Calu3 (cell line): Measurements from ENCODE around the gene GASK1A. TPM values are rescaled to one million over a fixed set of nuclear protein-coding genes. Genes with fewer than 3 reads are reported as not detected.

Source experiments
- BruUV-seq: library from RNA; stranded (reverse); fragments of 400-500 nt; replicated peaks from 2 replicates; lab custom pipeline; 2021; lab: Mats Ljungman, UMichigan
- CTCF ChIA-PET: fragments of 300-600 bp; sonication (Branson Sonifier 250); formaldehyde crosslinking; loops from one replicate; lab custom pipeline; 2022; ENCODE audit warnings: antibody characterized with exemption; lab: Charles Lee
- DNase-seq: peaks from one replicate; pipeline ENCODE4 v3.0.0; 2022
- H3K27ac Mint-ChIP-seq: one replicate; pipeline ENCODE4 v1.8.0; 2022; ENCODE audit warnings: mixed read lengths; ENCODE audit not compliant: unreplicated experiment
- H3K27me3 Mint-ChIP-seq: one replicate; pipeline ENCODE4 v1.8.0; 2022; ENCODE audit warnings: mixed read lengths; ENCODE audit not compliant: unreplicated experiment
- H3K36me3 Mint-ChIP-seq: one replicate; pipeline ENCODE4 v1.8.0; 2022; ENCODE audit warnings: mild to moderate bottlenecking, moderate library complexity, mixed read lengths; ENCODE audit not compliant: insufficient read depth, unreplicated experiment
- H3K4me1 Mint-ChIP-seq: one replicate; pipeline ENCODE4 v1.8.0; 2022; ENCODE audit warnings: mild to moderate bottlenecking, low read depth, mixed read lengths; ENCODE audit not compliant: unreplicated experiment
- H3K4me3 Mint-ChIP-seq: one replicate; pipeline ENCODE4 v1.8.0; 2022; ENCODE audit warnings: mild to moderate bottlenecking, low read depth, moderate library complexity, mixed read lengths; ENCODE audit not compliant: unreplicated experiment
- H3K9me3 Mint-ChIP-seq: one replicate; pipeline ENCODE4 v1.8.0; 2022; ENCODE audit warnings: low read depth, mixed read lengths; ENCODE audit not compliant: unreplicated experiment
- intact Hi-C: fragments of 100-400 bp; cut with micrococcal nuclease; formaldehyde crosslinking; loops from one replicate; pipeline ENCODE4 v1.10.0; 2022; ENCODE audit not compliant: unreplicated experiment
- total RNA-seq: library from RNA; stranded (reverse); gene quantifications from 2 replicates; pipeline ENCODE4 v1.2.3, GENCODE V29; 2022
- TF ChIP-seq, protein P1 (sequence below): fragments of 200-600 bp; IDR thresholded peaks from one replicate; pipeline ENCODE4 v1.8.0; 2022; ENCODE audit warnings: antibody characterized with exemption; ENCODE audit not compliant: unreplicated experiment

The GASK1A gene
- total RNA-seq, 1 experiment from 2014 or later: 2.3 TPM

- H3K4me1 Mint-ChIP-seq: no peaks in the 10 kb centered on the region
- CTCF ChIA-PET: no interaction called here
- no peak overlapping the region for H3K4me3 Mint-ChIP-seq
- TF ChIP-seq, protein P1, sequence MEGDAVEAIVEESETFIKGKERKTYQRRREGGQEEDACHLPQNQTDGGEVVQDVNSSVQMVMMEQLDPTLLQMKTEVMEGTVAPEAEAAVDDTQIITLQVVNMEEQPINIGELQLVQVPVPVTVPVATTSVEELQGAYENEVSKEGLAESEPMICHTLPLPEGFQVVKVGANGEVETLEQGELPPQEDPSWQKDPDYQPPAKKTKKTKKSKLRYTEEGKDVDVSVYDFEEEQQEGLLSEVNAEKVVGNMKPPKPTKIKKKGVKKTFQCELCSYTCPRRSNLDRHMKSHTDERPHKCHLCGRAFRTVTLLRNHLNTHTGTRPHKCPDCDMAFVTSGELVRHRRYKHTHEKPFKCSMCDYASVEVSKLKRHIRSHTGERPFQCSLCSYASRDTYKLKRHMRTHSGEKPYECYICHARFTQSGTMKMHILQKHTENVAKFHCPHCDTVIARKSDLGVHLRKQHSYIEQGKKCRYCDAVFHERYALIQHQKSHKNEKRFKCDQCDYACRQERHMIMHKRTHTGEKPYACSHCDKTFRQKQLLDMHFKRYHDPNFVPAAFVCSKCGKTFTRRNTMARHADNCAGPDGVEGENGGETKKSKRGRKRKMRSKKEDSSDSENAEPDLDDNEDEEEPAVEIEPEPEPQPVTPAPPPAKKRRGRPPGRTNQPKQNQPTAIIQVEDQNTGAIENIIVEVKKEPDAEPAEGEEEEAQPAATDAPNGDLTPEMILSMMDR: no peak
- H3K27ac Mint-ChIP-seq: no peak overlapping the region
- H3K36me3 Mint-ChIP-seq: no peaks in the 10 kb centered on the region
- H3K27me3 Mint-ChIP-seq: peaks cover 53% of the 10 kb centered on the region
- intact Hi-C loops: no loop called here
- DNase-seq: no peak
- no TSS peak for BruUV-seq
- no peaks in the 10 kb centered on the region for H3K9me3 Mint-ChIP-seq
Observed at GRCh38 chr3:42996633-42997075, 17.5 kb downstream of the GASK1A start.

- no TSS peak for BruUV-seq
- Mint-ChIP-seq H3K9me3 (no peaks in the 10 kb centered on the region), H3K36me3 (no peaks in the 10 kb centered on the region), H3K27me3 (peaks cover 38% of the 10 kb centered on the region), H3K4me3 (no peak overlapping the region), H3K4me1 (no peaks in the 10 kb centered on the region), H3K27ac (no peak overlapping the region)
- DNase-seq: no peak
- TF ChIP-seq, protein P1: no peak
- CTCF ChIA-PET: interaction anchor here (1.5 kb wide), 1 partner anchor 8 kb away, joined by 3 read pairs; no protein-coding TSS in a partner anchor
- intact Hi-C loops: no loop called here
Observed at GRCh38 chr3:42999212-42999611, 20.1 kb downstream of the GASK1A start.

- TF ChIP-seq, protein P1: no peak
- Mint-ChIP-seq H3K4me1 (no peaks in the 10 kb centered on the region), H3K4me3 (no peak overlapping the region), H3K27me3 (peaks cover 38% of the 10 kb centered on the region), H3K36me3 (no peaks in the 10 kb centered on the region), H3K9me3 (no peaks in the 10 kb centered on the region), H3K27ac (no peak overlapping the region)
- intact Hi-C loops: no loop called here
- no peak for DNase-seq
- no TSS peak for BruUV-seq
- CTCF ChIA-PET: interaction anchor here (1.5 kb wide), 1 partner anchor 8 kb away, joined by 3 read pairs; no protein-coding TSS in a partner anchor
Observed at GRCh38 chr3:42999632-43000031, 20.5 kb downstream of the GASK1A start.

DNA sequence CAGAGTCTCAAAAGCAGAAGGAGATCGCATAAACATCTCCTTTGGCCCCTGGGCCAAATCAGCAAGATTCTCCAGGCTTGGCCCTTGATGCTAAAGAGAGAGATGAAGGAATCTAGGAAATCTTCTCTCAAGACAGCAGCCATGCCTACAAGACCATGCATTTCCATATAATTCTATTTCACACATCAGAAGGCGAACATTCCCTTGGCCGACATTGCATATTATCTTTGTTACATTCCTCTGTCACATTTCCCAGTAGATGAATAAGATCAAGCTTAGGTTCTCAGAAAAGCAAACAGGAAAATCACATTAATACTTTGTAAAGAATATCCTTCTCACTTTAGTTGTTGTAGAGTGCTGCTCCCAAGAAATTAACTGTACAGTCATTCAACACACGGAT is 21.3 kb downstream of the GASK1A start:
- no peak for DNase-seq
- no peaks in the 10 kb centered on the region for H3K4me1 Mint-ChIP-seq
- H3K27ac Mint-ChIP-seq: no peak overlapping the region
- H3K9me3 Mint-ChIP-seq: no peaks in the 10 kb centered on the region
- BruUV-seq: no TSS peak
- H3K4me3 Mint-ChIP-seq: no peak overlapping the region
- TF ChIP-seq, protein P1: no peak
- H3K27me3 Mint-ChIP-seq: peaks cover 40% of the 10 kb centered on the region
- intact Hi-C loops: no loop called here
- H3K36me3 Mint-ChIP-seq: no peaks in the 10 kb centered on the region
- CTCF ChIA-PET: no interaction called here
